MCF 10A (cell line): ENCODE data around the gene DCST1. TPM values are rescaled to one million over a fixed set of nuclear protein-coding genes. Genes with fewer than 3 reads are reported as not detected.

ENCODE experiments used
- BruUV-seq: library from RNA; stranded (reverse); fragments of 400-500 nt; replicated peaks from 2 replicates; lab custom pipeline; 2021; lab: Mats Ljungman, UMichigan
- CTCF ChIA-PET: fragments of 300-600 bp; sonication (Branson Sonifier 250); formaldehyde crosslinking; extraction: SDS; loops from one replicate; lab custom pipeline; 2021; ENCODE audit warnings: antibody characterized with exemption, inconsistent platforms; lab: Yijun Ruan, JAX
- POLR2A ChIA-PET: fragments of 300-600, 350-650 bp; sonication (Branson Sonifier 250); formaldehyde crosslinking; extraction: SDS; loops from one replicate; lab custom pipeline; 2020; ENCODE audit warnings: antibody characterized with exemption, inconsistent platforms; lab: Yijun Ruan, JAX
- DNase-seq: peaks from one replicate; pipeline ENCODE4 v3.0.0-alpha.2; 2018; ENCODE audit not compliant: unreplicated experiment
- H3K27ac Mint-ChIP-seq: one replicate; pipeline ENCODE4 v1.8.0; 2022; ENCODE audit warnings: mild to moderate bottlenecking, low read depth, mixed read lengths; ENCODE audit not compliant: unreplicated experiment
- H3K27me3 Mint-ChIP-seq: one replicate; pipeline ENCODE4 v1.8.0; 2022; ENCODE audit warnings: mixed read lengths; ENCODE audit not compliant: insufficient read depth, unreplicated experiment
- H3K36me3 Mint-ChIP-seq: one replicate; pipeline ENCODE4 v1.8.0; 2022; ENCODE audit warnings: mild to moderate bottlenecking, moderate library complexity, mixed read lengths; ENCODE audit not compliant: insufficient read depth, unreplicated experiment
- H3K4me1 Mint-ChIP-seq: one replicate; pipeline ENCODE4 v1.8.0; 2022; ENCODE audit warnings: mixed read lengths; ENCODE audit not compliant: insufficient read depth, unreplicated experiment
- H3K4me3 Mint-ChIP-seq: one replicate; pipeline ENCODE4 v1.8.0; 2022; ENCODE audit warnings: mild to moderate bottlenecking, moderate library complexity, mixed read lengths; ENCODE audit not compliant: unreplicated experiment
- H3K9me3 Mint-ChIP-seq: one replicate; pipeline ENCODE4 v1.8.0; 2022; ENCODE audit warnings: mixed read lengths; ENCODE audit not compliant: unreplicated experiment
- CTCF ChIP-seq: fragments of 200-600 bp; IDR thresholded peaks from one replicate; pipeline ENCODE4 v1.8.0; 2022; ENCODE audit warnings: antibody characterized with exemption, mild to moderate bottlenecking; ENCODE audit not compliant: unreplicated experiment
- intact Hi-C: fragments of 100-400 bp; cut with micrococcal nuclease; formaldehyde crosslinking; loops from 2 replicates; pipeline ENCODE4 v1.14.1; 2022
- total RNA-seq: library from RNA; stranded (reverse); gene quantifications from 2 replicates; pipeline ENCODE4 v1.2.3, GENCODE V29; 2022

DCST1 gene
- total RNA-seq, 1 experiment from 2014 or later, result 0.21 TPM

- Mint-ChIP-seq H3K4me1 (peaks cover 71% of the 10 kb centered on the region), H3K27ac (peak overlapping the region; percentile 80), H3K4me3 (no peak overlapping the region), H3K36me3 (peaks cover 88% of the 10 kb centered on the region), H3K9me3 (no peaks in the 10 kb centered on the region), H3K27me3 (no peaks in the 10 kb centered on the region)
- POLR2A ChIA-PET, result interaction anchor here (0.6 to 14.0 kb wide), 9 partner anchors 8 to 209 kb away, joined by 3 to 312 read pairs (median 27); partner anchors contain the start of genes CKS1B, DCST1, DCST2 and FLAD1
- no TSS peak for BruUV-seq
- DNase-seq, result no peak
- TF ChIP-seq CTCF, result no peak
- intact Hi-C loops, result no loop called here
- CTCF ChIA-PET, result interaction anchor here (0.6 to 14.4 kb wide), 9 partner anchors 9 to 115 kb away, joined by 3 to 390 read pairs (median 7); partner anchors contain the start of genes ADAM15 and PYGO2
These were observed 18.7 kb upstream of the DCST1 start for GRCh38 chr1:155014709-155015508.

GRCh38 chr1:155015527-155016230, 17.9 kb upstream of the DCST1 start:
- BruUV-seq, result no TSS peak
- peak overlapping the region; percentile 80 for H3K27ac Mint-ChIP-seq

GRCh38 chr1:155016231-155016831, 17.3 kb upstream of the DCST1 start:
- ChIA-PET POLR2A (interaction anchor here (0.6 to 14.0 kb wide), 21 partner anchors 12 to 915 kb away, joined by 3 to 312 read pairs (median 11); partner anchors contain the start of genes ADAM15, CKS1B, DCST1 and DCST2), CTCF (interaction anchor here (0.7 to 14.4 kb wide), 17 partner anchors 9 to 156 kb away, joined by 3 to 390 read pairs (median 7); partner anchors contain the start of genes ADAM15, KRTCAP2, PMVK and PYGO2)
- Mint-ChIP-seq H3K27me3 (no peaks in the 10 kb centered on the region), H3K9me3 (no peaks in the 10 kb centered on the region), H3K4me1 (peaks cover 77% of the 10 kb centered on the region), H3K27ac (peak overlapping the region; percentile 80), H3K4me3 (peak overlapping the region; percentile 62), H3K36me3 (peaks cover 88% of the 10 kb centered on the region)
- TF ChIP-seq CTCF, result no peak
- DNase-seq, result no peak
- intact Hi-C loops, result loop anchor here (2.0 kb wide), 1 partner anchor 22 kb away; no protein-coding TSS in a partner anchor
- no TSS peak for BruUV-seq

More at GRCh38 chr1:155015527-155016230, 17.9 kb upstream of the DCST1 start:
- H3K4me3 Mint-ChIP-seq, result no peak overlapping the region
- no peaks in the 10 kb centered on the region for H3K27me3 Mint-ChIP-seq
- H3K9me3 Mint-ChIP-seq, result no peaks in the 10 kb centered on the region
- intact Hi-C loops, result loop anchor here (2.0 kb wide), 1 partner anchor 23 kb away; no protein-coding TSS in a partner anchor
- peaks cover 88% of the 10 kb centered on the region for H3K36me3 Mint-ChIP-seq
- ChIA-PET CTCF (interaction anchor here (0.5 to 14.4 kb wide), 14 partner anchors 8 to 152 kb away, joined by 3 to 390 read pairs (median 5); partner anchors contain the start of genes ADAM15, PMVK, PYGO2 and SHC1), POLR2A (interaction anchor here (0.6 to 14.0 kb wide), 14 partner anchors 7 to 209 kb away, joined by 3 to 312 read pairs (median 12); partner anchors contain the start of genes ADAM15, CKS1B, DCST1 and DCST2)
- TF ChIP-seq CTCF, result no peak
- no peak for DNase-seq
- peaks cover 75% of the 10 kb centered on the region for H3K4me1 Mint-ChIP-seq
